ENCODE results near the gene DNAH2.
A peak's percentile ranks its signal among the peaks of the same experiment; 100 is the strongest.

Gene DNAH2

GRCh38 chr17:7839190-7839875 is 121.8 kb downstream of the DNAH2 start:
- H3K4me1 ChIP-seq: peaks cover 2% of the 10 kb centered on the region
- no peak for DNase-seq
- no peaks in the 10 kb centered on the region for H3K9me3 ChIP-seq
- TF ChIP-seq CTCF (IDR thresholded peaks at IDR 0.05; ENCODE audit: low read depth, low read length): no peak
- H3K36me3 ChIP-seq: peaks cover 8% of the 10 kb centered on the region
- no peaks in the 10 kb centered on the region for H3K27me3 ChIP-seq
- H3K4me3 ChIP-seq (ENCODE audit: low read depth, low read length): peak overlapping the region; percentile 48

GRCh38 chr17:7839876-7840261 is 122.3 kb downstream of the DNAH2 start:
- H3K9me3 ChIP-seq: no peaks in the 10 kb centered on the region
- no peak overlapping the region for H3K4me3 ChIP-seq (ENCODE audit: low read depth, low read length)
- H3K36me3 ChIP-seq: peaks cover 8% of the 10 kb centered on the region
- no peak for TF ChIP-seq CTCF (IDR thresholded peaks at IDR 0.05; ENCODE audit: low read depth, low read length)
- no peaks in the 10 kb centered on the region for H3K27me3 ChIP-seq
- DNase-seq: no peak
- peaks cover 2% of the 10 kb centered on the region for H3K4me1 ChIP-seq

- Histone ChIP-seq H3K27me3 (no peaks in the 10 kb centered on the region), H3K36me3 (peaks cover 11% of the 10 kb centered on the region), H3K4me3 (ENCODE audit: low read depth, low read length) (peak overlapping the region; percentile 77; the same call in 1 of the 2 replicates), H3K9me3 (no peaks in the 10 kb centered on the region), H3K4me1 (peaks cover 2% of the 10 kb centered on the region)
- no peak for DNase-seq
- TF ChIP-seq CTCF (IDR thresholded peaks at IDR 0.05; ENCODE audit: low read depth, low read length): no peak
These were observed 122.9 kb downstream of the DNAH2 start for GRCh38 chr17:7840441-7840840.

GRCh38 chr17:7840875-7841274 is 123.3 kb downstream of the DNAH2 start:
- no peak for TF ChIP-seq CTCF (IDR thresholded peaks at IDR 0.05; ENCODE audit: low read depth, low read length)
- Histone ChIP-seq H3K27me3 (no peaks in the 10 kb centered on the region), H3K4me1 (peaks cover 2% of the 10 kb centered on the region), H3K9me3 (no peaks in the 10 kb centered on the region), H3K4me3 (ENCODE audit: low read depth, low read length) (peak overlapping the region; percentile 77), H3K36me3 (peaks cover 13% of the 10 kb centered on the region)
- no peak for DNase-seq

GRCh38 chr17:7841396-7841914 is 123.9 kb downstream of the DNAH2 start:
- Histone ChIP-seq H3K4me3 (ENCODE audit: low read depth, low read length) (peak overlapping the region; percentile 77), H3K4me1 (peaks cover 2% of the 10 kb centered on the region), H3K27me3 (no peaks in the 10 kb centered on the region), H3K9me3 (no peaks in the 10 kb centered on the region), H3K36me3 (peaks cover 13% of the 10 kb centered on the region)
- no peak for TF ChIP-seq CTCF (IDR thresholded peaks at IDR 0.05; ENCODE audit: low read depth, low read length)
- peak; percentile 77 for DNase-seq

- Histone ChIP-seq H3K4me1 (peaks cover 2% of the 10 kb centered on the region), H3K36me3 (peaks cover 13% of the 10 kb centered on the region), H3K4me3 (ENCODE audit: low read depth, low read length) (peak overlapping the region; percentile 77), H3K9me3 (no peaks in the 10 kb centered on the region), H3K27me3 (no peaks in the 10 kb centered on the region)
- DNase-seq: peak; percentile 89
- TF ChIP-seq CTCF (IDR thresholded peaks at IDR 0.05; ENCODE audit: low read depth, low read length): no peak
These were observed 124.4 kb downstream of the DNAH2 start for GRCh38 chr17:7841915-7842379.

Measured in BE2C (cell line).